ENCODE results near the gene FRRS1. TPM values are rescaled to one million over a fixed set of nuclear protein-coding genes. Genes with fewer than 3 reads are reported as not detected.

The FRRS1 gene
- polyA plus RNA-seq, 1 donor from 2014 or later, result not detected

DNA sequence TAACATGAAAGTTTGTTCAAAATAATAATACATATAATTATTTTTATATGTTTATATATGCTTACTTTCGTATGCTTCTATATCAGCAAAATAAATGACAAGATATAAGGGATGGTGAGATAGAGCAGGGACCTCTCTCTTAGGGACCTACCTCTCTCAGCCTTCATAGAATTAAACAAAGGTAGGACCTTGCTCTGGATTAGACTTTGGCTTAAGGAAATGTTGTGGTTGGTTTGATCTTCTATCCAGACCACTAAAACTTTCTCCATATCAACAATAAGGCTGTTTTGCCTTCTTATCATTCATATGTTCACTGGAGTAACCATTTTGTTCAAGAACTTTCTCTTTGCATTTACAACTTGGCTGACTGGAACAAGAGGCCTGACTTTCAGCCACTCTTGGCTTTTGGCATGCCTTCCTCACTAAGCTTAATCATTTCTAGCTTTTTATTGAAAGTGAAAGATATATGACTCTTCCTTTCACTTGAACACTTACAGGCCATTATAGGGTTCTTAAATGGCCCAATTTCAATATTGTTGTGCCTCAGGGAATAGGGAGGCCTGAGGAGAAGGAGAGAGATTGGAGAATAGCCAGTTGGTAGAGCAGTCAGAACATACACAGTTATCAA is 14.4 kb downstream of the FRRS1 start:
- Histone ChIP-seq H3K27ac (ENCODE audit: low read length) (no peak overlapping the region), H3K36me3 (ENCODE audit: insufficient read depth, low read length) (no peaks in the 10 kb centered on the region), H2AFZ (ENCODE audit: low read depth, low read length) (no peak overlapping the region), H3K79me2 (replicated peaks; ENCODE audit: insufficient read depth, low read length) (no peaks in the 10 kb centered on the region), H3K4me2 (ENCODE audit: low read length) (no peak overlapping the region), H3K27me3 (ENCODE audit: insufficient read depth, low read depth, low read length) (no peaks in the 10 kb centered on the region), H3F3A (ENCODE audit: insufficient read depth, low read length, poor library complexity, severe bottlenecking) (no peaks in the 10 kb centered on the region), H4K20me1 (ENCODE audit: insufficient read depth) (no peaks in the 10 kb centered on the region), H3K9me3 (ENCODE audit: low read length) (no peaks in the 10 kb centered on the region), H3K9me2 (ENCODE audit: insufficient read depth, low read length) (no peaks in the 10 kb centered on the region), H3K4me3 (ENCODE audit: low read length) (no peak overlapping the region), H3K9ac (ENCODE audit: low read length) (no peak overlapping the region)
- TF ChIP-seq REST (IDR thresholded peaks at IDR 0.05; ENCODE audit: borderline replicate concordance), result no peak

- H3K9me2 ChIP-seq (ENCODE audit: insufficient read depth, low read length), result no peaks in the 10 kb centered on the region
- no peak for TF ChIP-seq EZH2 (IDR thresholded peaks at IDR 0.05; ENCODE audit: borderline replicate concordance, insufficient read depth, low read length, poor library complexity, severe bottlenecking)
- no peak for TF ChIP-seq MXI1 (conservative IDR thresholded peaks at IDR 0.05; ENCODE audit: poor library complexity, severe bottlenecking)
- TF ChIP-seq TAF1 (IDR thresholded peaks at IDR 0.05; ENCODE audit: low read depth), result no peak
- H3K9ac ChIP-seq (ENCODE audit: low read length), result no peak overlapping the region
These were observed 16.7 kb downstream of the FRRS1 start for GRCh38 chr1:99749504-99750347.

GRCh38 chr1:99748419-99748818 is 18.0 kb downstream of the FRRS1 start:
- H3K9ac ChIP-seq (ENCODE audit: low read length), result no peak overlapping the region
- H3K4me3 ChIP-seq (ENCODE audit: low read length), result no peak overlapping the region
- no peaks in the 10 kb centered on the region for H3K9me3 ChIP-seq (ENCODE audit: low read length)
- no peak overlapping the region for H3K4me2 ChIP-seq (ENCODE audit: low read length)
- H3K36me3 ChIP-seq (ENCODE audit: insufficient read depth, low read length), result no peaks in the 10 kb centered on the region
- no peaks in the 10 kb centered on the region for H4K20me1 ChIP-seq (ENCODE audit: insufficient read depth)
- H3F3A ChIP-seq (ENCODE audit: insufficient read depth, low read length, poor library complexity, severe bottlenecking), result no peaks in the 10 kb centered on the region
- no peak overlapping the region for H3K27ac ChIP-seq (ENCODE audit: low read length)
- no peaks in the 10 kb centered on the region for H3K9me2 ChIP-seq (ENCODE audit: insufficient read depth, low read length)
- H2AFZ ChIP-seq (ENCODE audit: low read depth, low read length), result no peak overlapping the region
- TF ChIP-seq RAD21 (conservative IDR thresholded peaks at IDR 0.05), result no peak
- no peak for TF ChIP-seq MXI1 (conservative IDR thresholded peaks at IDR 0.05; ENCODE audit: poor library complexity, severe bottlenecking)
- TF ChIP-seq, protein P1, sequence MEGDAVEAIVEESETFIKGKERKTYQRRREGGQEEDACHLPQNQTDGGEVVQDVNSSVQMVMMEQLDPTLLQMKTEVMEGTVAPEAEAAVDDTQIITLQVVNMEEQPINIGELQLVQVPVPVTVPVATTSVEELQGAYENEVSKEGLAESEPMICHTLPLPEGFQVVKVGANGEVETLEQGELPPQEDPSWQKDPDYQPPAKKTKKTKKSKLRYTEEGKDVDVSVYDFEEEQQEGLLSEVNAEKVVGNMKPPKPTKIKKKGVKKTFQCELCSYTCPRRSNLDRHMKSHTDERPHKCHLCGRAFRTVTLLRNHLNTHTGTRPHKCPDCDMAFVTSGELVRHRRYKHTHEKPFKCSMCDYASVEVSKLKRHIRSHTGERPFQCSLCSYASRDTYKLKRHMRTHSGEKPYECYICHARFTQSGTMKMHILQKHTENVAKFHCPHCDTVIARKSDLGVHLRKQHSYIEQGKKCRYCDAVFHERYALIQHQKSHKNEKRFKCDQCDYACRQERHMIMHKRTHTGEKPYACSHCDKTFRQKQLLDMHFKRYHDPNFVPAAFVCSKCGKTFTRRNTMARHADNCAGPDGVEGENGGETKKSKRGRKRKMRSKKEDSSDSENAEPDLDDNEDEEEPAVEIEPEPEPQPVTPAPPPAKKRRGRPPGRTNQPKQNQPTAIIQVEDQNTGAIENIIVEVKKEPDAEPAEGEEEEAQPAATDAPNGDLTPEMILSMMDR (IDR thresholded peaks at IDR 0.05; ENCODE audit: poor library complexity, severe bottlenecking), result no peak
- TF ChIP-seq EZH2 (IDR thresholded peaks at IDR 0.05; ENCODE audit: borderline replicate concordance, insufficient read depth, low read length, poor library complexity, severe bottlenecking), result no peak
- no peak for TF ChIP-seq POLR2AphosphoS5 (IDR thresholded peaks at IDR 0.05)
- TF ChIP-seq SMC3 (conservative IDR thresholded peaks at IDR 0.05; ENCODE audit: poor library complexity), result no peak
- TF ChIP-seq TAF1 (IDR thresholded peaks at IDR 0.05; ENCODE audit: low read depth), result no peak
- no peak for TF ChIP-seq EP300 (conservative IDR thresholded peaks at IDR 0.05; ENCODE audit: poor library complexity, severe bottlenecking)
- no peak for TF ChIP-seq REST (IDR thresholded peaks at IDR 0.05; ENCODE audit: borderline replicate concordance)
- no peaks in the 10 kb centered on the region for H3K27me3 ChIP-seq (ENCODE audit: insufficient read depth, low read depth, low read length)
- H3K79me2 ChIP-seq (replicated peaks; ENCODE audit: insufficient read depth, low read length), result no peaks in the 10 kb centered on the region

More at GRCh38 chr1:99749504-99750347, 16.7 kb downstream of the FRRS1 start:
- Histone ChIP-seq H3K36me3 (ENCODE audit: insufficient read depth, low read length) (no peaks in the 10 kb centered on the region), H3K4me3 (ENCODE audit: low read length) (no peak overlapping the region), H3K27ac (ENCODE audit: low read length) (no peak overlapping the region), H2AFZ (ENCODE audit: low read depth, low read length) (no peak overlapping the region), H3K4me2 (ENCODE audit: low read length) (no peak overlapping the region), H3K79me2 (replicated peaks; ENCODE audit: insufficient read depth, low read length) (no peaks in the 10 kb centered on the region), H3K9me3 (ENCODE audit: low read length) (no peaks in the 10 kb centered on the region), H4K20me1 (ENCODE audit: insufficient read depth) (no peaks in the 10 kb centered on the region), H3K27me3 (ENCODE audit: insufficient read depth, low read depth, low read length) (no peaks in the 10 kb centered on the region), H3F3A (ENCODE audit: insufficient read depth, low read length, poor library complexity, severe bottlenecking) (no peaks in the 10 kb centered on the region)

All from neural cell (in vitro differentiated cells).